Measurements from ENCODE around the gene CYP27B1. TPM values are rescaled to one million over a fixed set of nuclear protein-coding genes. Genes with fewer than 3 reads are reported as not detected.

The CYP27B1 gene
- total and polyA plus RNA-seq, 4 donors = 0.72 to 1.9 (median 1.4) TPM; not detected in 1

- peak within 1 kb of the TSS; percentile 46 for H3K4me3 ChIP-seq (ENCODE audit: low read depth, low read length)
- under 1% methylated on average over 29 of the region's 41 CpGs for WGBS (ENCODE audit: insufficient coverage)
- H3K36me3 ChIP-seq (ENCODE audit: control insufficient read depth, insufficient read depth, low read length) = peaks cover 36% of the 10 kb centered on the region
- H3K27me3 ChIP-seq (ENCODE audit: control insufficient read depth, insufficient read depth, low read length) = no peaks in the 10 kb centered on the region
- DNase-seq (ENCODE audit: low read depth in 4 of 6, low spot score in 6 of 6) = peak in 2 of 6 donors; percentile 82 to 94
- H3K9me3 ChIP-seq (ENCODE audit: control insufficient read depth, insufficient read depth, low read length) = no peaks in the 10 kb centered on the region
- no peak within 1 kb of the TSS for H3K27ac ChIP-seq (ENCODE audit: low read depth, low read length)
- peaks cover 23% of the 10 kb centered on the region for H3K4me1 ChIP-seq (ENCODE audit: control insufficient read depth, insufficient read depth, low read length)
These were observed 12.3 kb downstream of the CYP27B1 start, which contains the start of gene MARCHF9 for GRCh38 chr12:57754411-57755193. Gene MARCHF9, plus strand, starts transcription at chr12:57755103. Its CDS starts 426 bp downstream, at chr12:57755529.

DNA sequence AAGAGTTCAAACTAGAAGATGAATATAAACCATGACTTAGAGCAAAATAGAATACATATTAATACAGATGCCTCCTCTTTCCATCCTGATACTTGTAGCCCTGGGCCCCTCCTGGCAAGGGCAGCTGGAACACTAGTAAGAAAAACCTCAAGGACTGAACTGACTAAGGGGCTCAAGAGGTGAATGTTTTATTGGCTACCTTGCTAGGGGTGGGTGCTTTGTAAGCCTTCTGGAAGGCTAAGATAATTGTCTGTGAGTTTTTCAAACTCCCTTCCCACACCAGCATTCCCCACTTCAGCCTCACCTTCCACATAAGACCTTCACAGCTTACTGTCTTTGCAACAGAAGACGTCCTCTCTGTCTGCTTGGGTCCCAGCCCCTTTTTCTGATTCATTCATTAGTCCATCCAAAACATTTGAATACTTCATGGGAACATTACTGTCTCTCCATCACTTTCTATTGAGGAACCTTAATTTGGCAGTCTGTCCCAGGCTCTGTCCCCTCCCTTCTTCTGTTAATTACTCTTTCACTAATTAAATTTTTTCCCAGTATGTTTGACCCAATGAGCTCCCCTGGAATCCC is 13.0 kb downstream of the CYP27B1 start:
- Histone ChIP-seq H3K36me3 (ENCODE audit: control insufficient read depth, insufficient read depth, low read length) (peaks cover 39% of the 10 kb centered on the region), H3K9me3 (ENCODE audit: control insufficient read depth, insufficient read depth, low read length) (no peaks in the 10 kb centered on the region), H3K4me3 (ENCODE audit: low read depth, low read length) (peak overlapping the region; percentile 46), H3K27me3 (ENCODE audit: control insufficient read depth, insufficient read depth, low read length) (no peaks in the 10 kb centered on the region), H3K27ac (ENCODE audit: low read depth, low read length) (no peak overlapping the region), H3K4me1 (ENCODE audit: control insufficient read depth, insufficient read depth, low read length) (peaks cover 23% of the 10 kb centered on the region)
- no peak for DNase-seq (ENCODE audit: low read depth in 4 of 6, low spot score in 6 of 6)
- WGBS (ENCODE audit: insufficient coverage) = 14% methylated on average over 1 of the region's 1 CpG

DNA sequence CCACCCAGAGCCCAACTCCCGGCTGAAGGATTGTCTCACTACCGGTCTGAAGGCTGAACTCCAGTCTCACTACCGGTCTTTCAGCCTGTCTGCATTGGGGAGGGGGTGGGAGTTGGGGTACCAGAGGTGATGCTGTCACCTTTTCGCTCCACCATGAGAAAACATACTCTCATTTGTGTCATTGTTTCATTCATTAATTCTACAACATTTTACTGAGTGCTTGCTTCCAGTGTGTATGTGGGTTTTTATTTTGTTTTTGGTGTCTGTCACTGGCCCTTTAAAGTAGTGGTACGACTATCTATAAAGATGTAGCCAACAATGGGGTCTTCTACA is 14.2 kb downstream of the CYP27B1 start:
- DNase-seq (ENCODE audit: low read depth in 4 of 6, low spot score in 6 of 6) = no peak
- Histone ChIP-seq H3K27me3 (ENCODE audit: control insufficient read depth, insufficient read depth, low read length) (no peaks in the 10 kb centered on the region), H3K27ac (ENCODE audit: low read depth, low read length) (peak overlapping the region; percentile 80), H3K4me1 (ENCODE audit: control insufficient read depth, insufficient read depth, low read length) (peaks cover 23% of the 10 kb centered on the region), H3K4me3 (ENCODE audit: low read depth, low read length) (peak overlapping the region; percentile 100), H3K9me3 (ENCODE audit: control insufficient read depth, insufficient read depth, low read length) (no peaks in the 10 kb centered on the region), H3K36me3 (ENCODE audit: control insufficient read depth, insufficient read depth, low read length) (peaks cover 39% of the 10 kb centered on the region)
- WGBS (ENCODE audit: insufficient coverage) = 0% methylated on average over 1 of the region's 5 CpGs

GRCh38 chr12:57751788-57752667 is 14.8 kb downstream of the CYP27B1 start, which contains the start of gene CDK4:
Gene CDK4, minus strand, starts transcription at chr12:57752310. Its CDS starts 593 bp downstream, at chr12:57751717.
- no peaks in the 10 kb centered on the region for H3K27me3 ChIP-seq (ENCODE audit: control insufficient read depth, insufficient read depth, low read length)
- 0% methylated on average over 53 of the region's 58 CpGs for WGBS (ENCODE audit: insufficient coverage)
- peak within 1 kb of the TSS; percentile 100 for H3K4me3 ChIP-seq (ENCODE audit: low read depth, low read length)
- peak; percentile 95 to 100 (median 98) for DNase-seq (ENCODE audit: low read depth in 4 of 6, low spot score in 6 of 6)
- peaks cover 23% of the 10 kb centered on the region for H3K4me1 ChIP-seq (ENCODE audit: control insufficient read depth, insufficient read depth, low read length)
- H3K36me3 ChIP-seq (ENCODE audit: control insufficient read depth, insufficient read depth, low read length) = peaks cover 40% of the 10 kb centered on the region
- H3K9me3 ChIP-seq (ENCODE audit: control insufficient read depth, insufficient read depth, low read length) = no peaks in the 10 kb centered on the region
- H3K27ac ChIP-seq (ENCODE audit: low read depth, low read length) = peak within 1 kb of the TSS; percentile 89

GRCh38 chr12:57751432-57751787 is 15.5 kb downstream of the CYP27B1 start:
- H3K4me3 ChIP-seq (ENCODE audit: low read depth, low read length) = peak overlapping the region; percentile 100
- no peaks in the 10 kb centered on the region for H3K9me3 ChIP-seq (ENCODE audit: control insufficient read depth, insufficient read depth, low read length)
- H3K36me3 ChIP-seq (ENCODE audit: control insufficient read depth, insufficient read depth, low read length) = peaks cover 41% of the 10 kb centered on the region
- no peaks in the 10 kb centered on the region for H3K27me3 ChIP-seq (ENCODE audit: control insufficient read depth, insufficient read depth, low read length)
- peaks cover 19% of the 10 kb centered on the region for H3K4me1 ChIP-seq (ENCODE audit: control insufficient read depth, insufficient read depth, low read length)
- H3K27ac ChIP-seq (ENCODE audit: low read depth, low read length) = peak overlapping the region; percentile 89
- DNase-seq (ENCODE audit: low read depth in 4 of 6, low spot score in 6 of 6) = no peak
- 16% methylated on average over 7 of the region's 8 CpGs for WGBS (ENCODE audit: insufficient coverage)

GRCh38 chr12:57750561-57751431 is 16.1 kb downstream of the CYP27B1 start:
- WGBS (ENCODE audit: insufficient coverage) = 87% methylated on average over 8 of the region's 15 CpGs
- Histone ChIP-seq H3K4me3 (ENCODE audit: low read depth, low read length) (peak overlapping the region; percentile 100), H3K27ac (ENCODE audit: low read depth, low read length) (peak overlapping the region; percentile 89), H3K9me3 (ENCODE audit: control insufficient read depth, insufficient read depth, low read length) (no peaks in the 10 kb centered on the region), H3K4me1 (ENCODE audit: control insufficient read depth, insufficient read depth, low read length) (peaks cover 16% of the 10 kb centered on the region), H3K27me3 (ENCODE audit: control insufficient read depth, insufficient read depth, low read length) (no peaks in the 10 kb centered on the region), H3K36me3 (ENCODE audit: control insufficient read depth, insufficient read depth, low read length) (peaks cover 41% of the 10 kb centered on the region)
- DNase-seq (ENCODE audit: low read depth in 4 of 6, low spot score in 6 of 6) = no peak

DNA sequence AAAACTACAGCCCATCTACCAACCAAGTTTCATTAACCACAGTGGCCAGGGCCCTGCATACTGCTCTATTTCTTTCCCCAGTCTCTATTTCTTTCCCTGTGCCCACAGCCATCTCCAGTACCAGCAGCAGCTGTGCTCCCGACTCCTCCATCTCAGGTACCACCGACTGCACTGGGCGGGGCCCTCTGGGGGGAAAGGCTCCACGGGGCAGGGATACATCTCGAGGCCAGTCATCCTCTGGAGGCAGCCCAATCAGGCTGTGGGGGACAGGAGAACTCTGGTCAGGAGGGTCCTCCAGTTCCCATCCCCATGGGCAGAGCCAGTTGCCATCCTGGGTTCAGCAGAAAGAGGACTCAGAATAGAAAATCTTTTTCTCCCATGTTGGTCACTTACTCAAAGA is 17.8 kb downstream of the CYP27B1 start:
- no peak overlapping the region for H3K4me3 ChIP-seq (ENCODE audit: low read depth, low read length)
- no peak for DNase-seq (ENCODE audit: low read depth in 4 of 6, low spot score in 6 of 6)
- WGBS (ENCODE audit: insufficient coverage) = 97% methylated on average over 5 of the region's 5 CpGs
- H3K4me1 ChIP-seq (ENCODE audit: control insufficient read depth, insufficient read depth, low read length) = peaks cover 24% of the 10 kb centered on the region
- no peak overlapping the region for H3K27ac ChIP-seq (ENCODE audit: low read depth, low read length)
- peaks cover 41% of the 10 kb centered on the region for H3K36me3 ChIP-seq (ENCODE audit: control insufficient read depth, insufficient read depth, low read length)
- no peaks in the 10 kb centered on the region for H3K9me3 ChIP-seq (ENCODE audit: control insufficient read depth, insufficient read depth, low read length)
- no peaks in the 10 kb centered on the region for H3K27me3 ChIP-seq (ENCODE audit: control insufficient read depth, insufficient read depth, low read length)

DNA sequence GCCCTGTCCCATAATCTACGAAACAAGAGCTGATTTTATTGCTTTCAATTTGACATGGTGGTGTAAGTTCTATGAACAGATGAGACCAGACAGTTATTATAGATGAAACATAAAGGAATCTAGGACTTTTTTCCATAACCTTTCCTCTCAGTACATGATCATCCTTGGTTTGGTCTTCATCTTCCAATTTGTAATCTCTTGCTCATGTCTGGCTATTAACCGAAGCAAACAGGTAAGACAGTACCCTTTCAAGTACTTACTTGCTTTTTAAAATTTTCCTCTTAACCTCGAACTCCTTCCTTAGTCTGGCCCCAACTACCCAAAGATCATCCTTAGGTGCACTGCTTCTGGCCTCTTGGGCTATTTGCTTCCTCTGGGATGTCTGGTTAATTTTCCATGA is 20.9 kb downstream of the CYP27B1 start:
- peak overlapping the region; percentile 98 for H3K4me3 ChIP-seq (ENCODE audit: low read depth, low read length)
- peak overlapping the region; percentile 99 for H3K27ac ChIP-seq (ENCODE audit: low read depth, low read length)
- no peak for DNase-seq (ENCODE audit: low read depth in 4 of 6, low spot score in 6 of 6)
- peaks cover 19% of the 10 kb centered on the region for H3K4me1 ChIP-seq (ENCODE audit: control insufficient read depth, insufficient read depth, low read length)
- no peaks in the 10 kb centered on the region for H3K9me3 ChIP-seq (ENCODE audit: control insufficient read depth, insufficient read depth, low read length)
- WGBS (ENCODE audit: insufficient coverage) = 89% methylated on average over 1 of the region's 3 CpGs
- H3K36me3 ChIP-seq (ENCODE audit: control insufficient read depth, insufficient read depth, low read length) = peaks cover 41% of the 10 kb centered on the region
- H3K27me3 ChIP-seq (ENCODE audit: control insufficient read depth, insufficient read depth, low read length) = peaks cover 6% of the 10 kb centered on the region

- WGBS (ENCODE audit: insufficient coverage) = 43% methylated on average over 7 of the region's 8 CpGs
- Histone ChIP-seq H3K27ac (ENCODE audit: low read depth, low read length) (peak overlapping the region; percentile 99), H3K4me3 (ENCODE audit: low read depth, low read length) (peak overlapping the region; percentile 98), H3K9me3 (ENCODE audit: control insufficient read depth, insufficient read depth, low read length) (no peaks in the 10 kb centered on the region), H3K36me3 (ENCODE audit: control insufficient read depth, insufficient read depth, low read length) (peaks cover 38% of the 10 kb centered on the region), H3K4me1 (ENCODE audit: control insufficient read depth, insufficient read depth, low read length) (peaks cover 18% of the 10 kb centered on the region), H3K27me3 (ENCODE audit: control insufficient read depth, insufficient read depth, low read length) (peaks cover 12% of the 10 kb centered on the region)
- no peak for DNase-seq (ENCODE audit: low read depth in 4 of 6, low spot score in 6 of 6)
These were observed 21.4 kb downstream of the CYP27B1 start for GRCh38 chr12:57745485-57745881.
